IMR-90 (cell line): ENCODE results near the gene HLA-E. TPM values are rescaled to one million over a fixed set of nuclear protein-coding genes. Genes with fewer than 3 reads are reported as not detected.

Source experiments
- ATAC-seq: fragments of 200-7000 bp; cut with Tn5 transposase; 2 replicates; pipeline ENCODE4 v1.9.1; 2020; ENCODE audit warnings: low read depth, mild to moderate bottlenecking, moderate library complexity
- BruUV-seq: library from RNA; stranded (reverse); fragments of 400-500 nt; replicated peaks from 2 replicates; lab custom pipeline; 2021; lab: Mats Ljungman, UMichigan
- CTCF ChIA-PET: fragments of 300-600 bp; formaldehyde crosslinking; extraction: SDS; loops from one replicate; lab custom pipeline; 2021; ENCODE audit warnings: antibody characterized with exemption; lab: Yijun Ruan, JAX
- POLR2A ChIA-PET: fragments of 300-600 bp; sonication (Branson Sonifier 250); formaldehyde crosslinking; loops from one replicate; lab custom pipeline; 2022; ENCODE audit warnings: antibody characterized with exemption; ENCODE audit not compliant: unreplicated experiment; lab: Charles Lee
- DNase-seq: peaks from one replicate; pipeline ENCODE4 v3.0.0; 2013
- H2AFZ ChIP-seq: replicated peaks from 2 replicates; pipeline ENCODE3; 2013; ENCODE audit warnings: low read length, mild to moderate bottlenecking; ENCODE audit not compliant: poor library complexity
- H2AK5ac ChIP-seq: 2 replicates; pipeline ENCODE4 v1.6.1; 2013; ENCODE audit warnings: low read depth, low read length, inconsistent platforms
- H2AK9ac ChIP-seq: replicated peaks from 2 replicates; pipeline ENCODE3; 2013; ENCODE audit warnings: mild to moderate bottlenecking, low read depth, low read length, moderate library complexity; ENCODE audit not compliant: poor library complexity
- H2BK120ac ChIP-seq: 2 replicates; pipeline ENCODE4 v1.6.1; 2013; ENCODE audit warnings: low read depth, low read length, inconsistent platforms
- H2BK15ac ChIP-seq: 3 replicates; pipeline ENCODE4 v1.6.1; 2013; ENCODE audit warnings: low read depth, low read length, inconsistent platforms
- H2BK20ac ChIP-seq: 2 replicates; pipeline ENCODE4 v1.6.1; 2013; ENCODE audit warnings: low read depth, mild to moderate bottlenecking, inconsistent platforms, low read length, moderate library complexity
- H2BK5ac ChIP-seq: 2 replicates; pipeline ENCODE4 v1.6.1; 2013; ENCODE audit warnings: mild to moderate bottlenecking, low read depth, low read length, inconsistent platforms; ENCODE audit not compliant: poor library complexity, severe bottlenecking
- H3K14ac ChIP-seq: replicated peaks from 2 replicates; pipeline ENCODE4 v1.6.1; 2013; ENCODE audit warnings: low read depth, low read length, inconsistent platforms
- H3K18ac ChIP-seq: 2 replicates; pipeline ENCODE4 v1.6.1; 2013; ENCODE audit warnings: low read depth, low read length, control low read depth
- H3K23ac ChIP-seq: 2 replicates; pipeline ENCODE4 v1.6.1; 2013; ENCODE audit warnings: low read depth, low read length, inconsistent platforms
- H3K27ac ChIP-seq: 2 replicates; pipeline ENCODE4 v1.5.1; 2013; ENCODE audit warnings: mild to moderate bottlenecking, control low read depth, low read length; ENCODE audit not compliant: insufficient read depth
- H3K27me3 ChIP-seq: 2 replicates; pipeline ENCODE4 v1.6.1; 2013; ENCODE audit warnings: low read length; ENCODE audit not compliant: control insufficient read depth, insufficient read depth
- H3K36me3 ChIP-seq: 2 replicates; pipeline ENCODE4 v1.6.1; 2013; ENCODE audit warnings: low read length, mixed read lengths; ENCODE audit not compliant: control insufficient read depth, insufficient read depth
- H3K4ac ChIP-seq: 2 replicates; pipeline ENCODE4 v1.6.1; 2013; ENCODE audit warnings: low read depth, low read length, inconsistent platforms
- H3K4me1 ChIP-seq: 2 replicates; pipeline ENCODE4 v1.6.1; 2013; ENCODE audit warnings: low read length, mixed read lengths; ENCODE audit not compliant: control insufficient read depth, insufficient read depth
- H3K4me2 ChIP-seq: 2 replicates; pipeline ENCODE4 v1.6.1; 2013; ENCODE audit warnings: low read depth, mild to moderate bottlenecking, control low read depth, low read length, moderate library complexity
- H3K4me3 ChIP-seq: 2 replicates; pipeline ENCODE4 v1.5.1; 2013; ENCODE audit warnings: low read depth, mild to moderate bottlenecking, control low read depth, low read length, moderate library complexity; ENCODE audit not compliant: insufficient read depth
- H3K56ac ChIP-seq: 2 replicates; pipeline ENCODE4 v1.6.1; 2013; ENCODE audit warnings: low read length, inconsistent platforms; ENCODE audit not compliant: insufficient read depth; ENCODE audit errors: extremely low read depth
- H3K79me1 ChIP-seq, 2 experiments: 2 replicates each; pipeline ENCODE4 v1.6.1; 2013; ENCODE audit warnings: low read length in 2 of 2, inconsistent platforms in 1 of 2, low read depth in 1 of 2
- H3K9ac ChIP-seq: 2 replicates; pipeline ENCODE4 v1.6.1; 2013; ENCODE audit warnings: low read depth, low read length, control low read depth
- H3K9me1 ChIP-seq: 2 replicates; pipeline ENCODE4 v1.6.1; 2013; ENCODE audit warnings: low read length, inconsistent platforms; ENCODE audit not compliant: insufficient read depth
- H3K9me3 ChIP-seq: 2 replicates; pipeline ENCODE4 v1.6.1; 2013; ENCODE audit warnings: low read length; ENCODE audit not compliant: control insufficient read depth, insufficient read depth
- H4K20me1 ChIP-seq: 2 replicates; pipeline ENCODE4 v1.6.1; 2013; ENCODE audit warnings: low read length, inconsistent platforms; ENCODE audit not compliant: insufficient read depth
- H4K5ac ChIP-seq: 2 replicates; pipeline ENCODE4 v1.6.1; 2013; ENCODE audit warnings: mild to moderate bottlenecking, low read depth, low read length, control low read depth
- H4K8ac ChIP-seq, 2 experiments: 2 replicates each; pipeline ENCODE4 v1.6.1; 2013; ENCODE audit warnings: low read depth in 2 of 2, low read length in 2 of 2, control low read depth in 1 of 2, inconsistent platforms in 1 of 2
- H4K91ac ChIP-seq: 2 replicates; pipeline ENCODE4 v1.6.1; 2013; ENCODE audit warnings: low read depth, low read length, inconsistent platforms; ENCODE audit not compliant: insufficient read depth
- CEBPB ChIP-seq: IDR thresholded peaks from 2 replicates; pipeline ENCODE4 v1.6.1; 2012; ENCODE audit warnings: low read depth, low read length, improper control_type of control experiment
- CTCF ChIP-seq: conservative IDR thresholded peaks from 2 replicates; pipeline ENCODE4 v1.5.1; 2012; ENCODE audit warnings: mild to moderate bottlenecking, low read depth, low read length, improper control_type of control experiment
- FOS ChIP-seq: fragments of 150-350 bp; IDR thresholded peaks from 2 replicates; pipeline ENCODE4 v1.6.1; 2016; ENCODE audit warnings: low read depth, low read length
- MAFK ChIP-seq: IDR thresholded peaks from 2 replicates; pipeline ENCODE4 v1.6.1; 2012; ENCODE audit warnings: low read depth, low read length, improper control_type of control experiment
- MXI1 ChIP-seq: IDR thresholded peaks from 2 replicates; pipeline ENCODE4 v1.6.1; 2012; ENCODE audit warnings: low read depth, mild to moderate bottlenecking, low read length, moderate library complexity, borderline replicate concordance
- NFE2L2 ChIP-seq: fragments of 150-350 bp; IDR thresholded peaks from 2 replicates; pipeline ENCODE4 v1.6.1; 2016; ENCODE audit warnings: low read depth, mild to moderate bottlenecking, low read length
- RFX5 ChIP-seq: IDR thresholded peaks from 2 replicates; pipeline ENCODE4 v1.8.0; 2012; ENCODE audit warnings: low read depth, mild to moderate bottlenecking, low read length, moderate library complexity
- USF2 ChIP-seq: fragments of 150-350 bp; IDR thresholded peaks from 2 replicates; pipeline ENCODE4 v1.6.1; 2017; ENCODE audit warnings: mild to moderate bottlenecking, antibody characterized with exemption, low read length, low read depth
- WGBS, 2 experiments: methylation state at CpG; one replicate each; pipeline versions ENCODE4 v1.1.5 to v1.1.7; 2013; ENCODE audit warnings: missing lambda C conversion rate in 2 of 2; ENCODE audit not compliant: insufficient read length in 1 of 2; ENCODE audit errors: extremely low coverage in 2 of 2; 5-methylcytosine and 5-hydroxymethylcytosine counted together
- dilution Hi-C: fragments of 300-500 bp; cut with HindIII; formaldehyde crosslinking; loops from one replicate; pipeline ENCODE4 v1.14.3; 2018; ENCODE audit warnings: low sequenced_read_pairs; ENCODE audit not compliant: unreplicated experiment
- in situ Hi-C: fragments of 300-500 bp; cut with MboI; formaldehyde crosslinking; loops from 3 replicates; pipeline ENCODE4 v1.14.3; 2019; ENCODE audit warnings: low sequenced_read_pairs, inconsistent platforms, mixed read lengths
- intact Hi-C: fragments of 100-400 bp; cut with micrococcal nuclease; formaldehyde crosslinking; loops from 2 replicates; pipeline ENCODE4 v1.10.0; 2022
- polyA plus RNA-seq, 3 experiments: library from polyadenylated mRNA; depleted of rRNA; stranded (reverse); fragments of >200 nt; gene quantifications; 2 replicates each; pipeline ENCODE4 v1.2.3, GENCODE V29; 2012; ENCODE audit warnings: low replicate concordance in 1 of 3
- total RNA-seq: library from RNA; depleted of rRNA; stranded (reverse); fragments of >200 nt; gene quantifications from 2 replicates; pipeline ENCODE4 v1.2.3, GENCODE V29; 2012

Gene HLA-E
- total and polyA plus RNA-seq, 2 of the 4 experiments (the other 2 are of a cell fraction) = 83.6 to 84.8 TPM

DNA sequence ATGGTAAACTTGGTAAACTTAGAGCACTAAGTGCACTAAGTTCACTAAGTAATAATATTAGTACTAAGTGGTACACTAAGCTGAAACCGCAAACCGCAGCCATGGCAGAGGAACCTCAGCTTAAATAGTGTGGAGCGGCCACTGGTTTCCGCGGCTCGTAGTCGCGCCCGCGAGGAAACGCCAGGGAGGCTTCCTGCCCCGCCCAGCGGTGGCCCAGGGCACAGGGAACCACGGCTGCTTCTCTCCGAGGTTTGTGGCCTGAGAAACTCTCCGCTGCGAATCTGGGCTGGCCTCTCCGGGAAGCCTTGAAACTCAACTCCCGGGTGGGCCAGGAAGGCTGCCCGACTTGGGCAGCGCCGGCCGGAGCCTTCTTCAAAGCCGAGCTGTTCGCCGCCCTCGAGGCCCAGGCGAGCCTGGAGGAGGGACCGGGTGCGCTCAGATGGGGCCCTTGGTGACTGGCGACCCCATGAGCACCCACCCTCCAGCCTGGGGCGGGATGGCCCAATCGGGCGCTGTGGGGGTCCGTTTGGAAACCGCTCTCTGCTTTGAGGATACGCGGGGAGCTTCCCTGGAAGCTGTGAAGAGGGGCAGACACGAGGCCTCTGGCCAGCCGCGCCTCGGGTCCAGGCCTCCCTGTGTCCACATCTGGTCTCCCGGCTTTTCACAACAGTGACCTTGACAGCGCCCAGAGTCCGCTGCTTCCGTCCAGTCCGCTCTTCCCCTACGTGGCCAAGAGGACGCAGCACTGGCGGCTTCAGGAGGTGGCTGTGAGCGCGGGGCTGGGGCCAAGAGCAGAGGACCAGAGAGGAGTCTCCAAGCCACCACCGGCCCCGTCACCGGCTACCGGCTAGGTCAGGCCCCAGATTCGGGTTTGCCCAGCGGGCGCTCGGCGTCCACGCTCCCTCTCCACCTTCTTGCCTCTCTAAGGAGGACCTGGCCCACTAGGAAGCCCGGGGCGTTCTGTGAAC lies 25.4 kb upstream of the HLA-E start:
- H2BK5ac ChIP-seq = no peak overlapping the region
- no peak overlapping the region for H3K27ac ChIP-seq
- peaks cover 81% of the 10 kb centered on the region for H3K27me3 ChIP-seq
- H2AK9ac ChIP-seq = no peak overlapping the region
- TF ChIP-seq MAFK (no peak), CTCF (no peak), USF2 (no peak), MXI1 (no peak), NFE2L2 (no peak), CEBPB (no peak), RFX5 (no peak), FOS (no peak)
- H3K56ac ChIP-seq = no peak overlapping the region
- POLR2A ChIA-PET = no interaction called here
- BruUV-seq = no TSS peak
- no peak overlapping the region for H3K14ac ChIP-seq
- H2AK5ac ChIP-seq = no peak overlapping the region
- no peaks in the 10 kb centered on the region for H3K79me1 ChIP-seq
- 10% methylated on average over 35 of the region's 64 CpGs; no CpG with 5 or more reads in 1 of the 2 experiments for WGBS, 2 experiments
- H2BK20ac ChIP-seq = no peak overlapping the region
- dilution Hi-C loops (no loop called here), intact Hi-C loops (no loop called here), in situ Hi-C loops (no loop called here)
- DNase-seq = peak; percentile 50
- no peak overlapping the region for H4K91ac ChIP-seq
- H2AFZ ChIP-seq = peak overlapping the region; percentile 58
- H3K4me1 ChIP-seq = peaks cover 3% of the 10 kb centered on the region
- H4K20me1 ChIP-seq = peaks cover 20% of the 10 kb centered on the region; the same call in 1 of the 2 replicates
- no peak overlapping the region for H2BK15ac ChIP-seq
- H3K4me2 ChIP-seq = peak overlapping the region; percentile 78
- no peak overlapping the region for H3K4ac ChIP-seq
- H3K23ac ChIP-seq = no peak overlapping the region
- H3K18ac ChIP-seq = no peak overlapping the region
- H2BK120ac ChIP-seq = no peak overlapping the region
- no peaks in the 10 kb centered on the region; the same call in 1 of the 2 replicates for H3K9me1 ChIP-seq
- ATAC-seq = peak; percentile 72
- no peak overlapping the region for H3K4me3 ChIP-seq
- peaks cover 10% of the 10 kb centered on the region for H3K9me3 ChIP-seq
- no peak overlapping the region for H3K9ac ChIP-seq
- H4K5ac ChIP-seq = no peak overlapping the region
- no peaks in the 10 kb centered on the region for H3K36me3 ChIP-seq
- CTCF ChIA-PET = interaction anchor here (0.5 to 2.0 kb wide), 2 partner anchors 11 to 210 kb away, joined by 6 to 10 read pairs; no protein-coding TSS in a partner anchor
- H4K8ac ChIP-seq = no peak overlapping the region
